GM21447 (cell line): ENCODE measurements around the gene RHOD.

Experiments
- ATAC-seq: cut with Tn5 transposase; IDR thresholded peaks from one replicate; pipeline ENCODE4 v1.9.1; 2021; ENCODE audit not compliant: unreplicated experiment

The RHOD gene

GRCh38 chr11:67031791-67032561 is 24.7 kb upstream of the RHOD start:
- ATAC-seq: no peak

GRCh38 chr11:67032830-67033551 is 23.7 kb upstream of the RHOD start:
- no peak for ATAC-seq

GRCh38 chr11:67033661-67034166 is 22.9 kb upstream of the RHOD start:
- no peak for ATAC-seq

GRCh38 chr11:67034350-67034749 is 22.3 kb upstream of the RHOD start:
- no peak for ATAC-seq

GRCh38 chr11:67040147-67040546 is 16.5 kb upstream of the RHOD start:
- no peak for ATAC-seq

- no peak for ATAC-seq
These were observed 15.0 kb upstream of the RHOD start for GRCh38 chr11:67041602-67042001.

GRCh38 chr11:67043572-67044349 is 12.9 kb upstream of the RHOD start:
- no peak for ATAC-seq

- no peak for ATAC-seq
These were observed 12.2 kb upstream of the RHOD start for GRCh38 chr11:67044496-67044895.

- ATAC-seq: no peak
These were observed 11.3 kb upstream of the RHOD start for GRCh38 chr11:67045314-67045713.

- ATAC-seq: no peak
These were observed 8.0 kb upstream of the RHOD start for GRCh38 chr11:67048515-67049130.

GRCh38 chr11:67050139-67050538 is 6.5 kb upstream of the RHOD start:
- ATAC-seq: no peak

- no peak for ATAC-seq
These were observed 5.3 kb upstream of the RHOD start for GRCh38 chr11:67051180-67051893.

- ATAC-seq: no peak
These were observed 4.6 kb upstream of the RHOD start for GRCh38 chr11:67051945-67052488.

GRCh38 chr11:67052891-67053290 is 3.8 kb upstream of the RHOD start:
- ATAC-seq: no peak

GRCh38 chr11:67053896-67054329 is 2.7 kb upstream of the RHOD start:
- ATAC-seq: no peak

GRCh38 chr11:67054346-67054835 is 2.3 kb upstream of the RHOD start:
- no peak for ATAC-seq

- ATAC-seq: no peak
These were observed 1.7 kb upstream of the RHOD start for GRCh38 chr11:67054836-67055523.

- no peak for ATAC-seq
These were observed 835 bp upstream of the RHOD start for GRCh38 chr11:67055812-67056211.

GRCh38 chr11:67057205-67057672 is 592 bp downstream of the RHOD start:
- ATAC-seq: no peak
